Measurements from ENCODE around the gene TUBB4B.

TUBB4B gene

GRCh38 chr9:137245450-137246421 lies 4.6 kb downstream of the TUBB4B start:
- DNase-seq: no peak
- H3K9ac ChIP-seq (ENCODE audit: low read length): no peak overlapping the region

GRCh38 chr9:137247135-137247915 lies 6.2 kb downstream of the TUBB4B start:
- Histone ChIP-seq H3K79me2 (ENCODE audit: control insufficient read depth, insufficient read depth, low read length) (peaks cover 7% of the 10 kb centered on the region), H3K36me3 (ENCODE audit: control insufficient read depth, insufficient read depth, low read length) (peaks cover 4% of the 10 kb centered on the region), H3K4me2 (ENCODE audit: low read length) (no peak overlapping the region), H3K23ac (ENCODE audit: low read length) (no peak overlapping the region), H3K4me1 (ENCODE audit: control insufficient read depth, low read depth, low read length) (peaks cover 21% of the 10 kb centered on the region), H4K8ac (ENCODE audit: low read depth, low read length) (no peak overlapping the region), H3K27me3 (ENCODE audit: insufficient read depth, low read length, poor library complexity) (no peaks in the 10 kb centered on the region), H2BK15ac (replicated peaks; ENCODE audit: low read depth) (no peak overlapping the region), H2AK5ac (ENCODE audit: low read length) (no peak overlapping the region), H3K4me3 (ENCODE audit: low read length) (no peak overlapping the region), H3K27ac (ENCODE audit: low read depth, low read length) (no peak overlapping the region), H3K79me1 (ENCODE audit: low read length) (peaks cover 3% of the 10 kb centered on the region), H4K5ac (ENCODE audit: low read length) (no peak overlapping the region), H3K9ac (ENCODE audit: low read length) (no peak overlapping the region), H2BK120ac (ENCODE audit: low read depth, low read length) (no peak overlapping the region), H3K18ac (ENCODE audit: low read length) (no peak overlapping the region), H2BK5ac (ENCODE audit: low read length) (no peak overlapping the region), H3K56ac (ENCODE audit: low read length) (peak overlapping the region; percentile 39), H3K4ac (ENCODE audit: low read depth, low read length) (no peak overlapping the region)
- DNase-seq: no peak
- no CpG with 5 or more reads among the region's 20 CpGs for WGBS (ENCODE audit: extremely low coverage, insufficient coverage, low lambda C conversion rate)

More at GRCh38 chr9:137245450-137246421, 4.6 kb downstream of the TUBB4B start:
- Histone ChIP-seq H3K27ac (ENCODE audit: low read depth, low read length) (no peak overlapping the region), H4K8ac (ENCODE audit: low read depth, low read length) (no peak overlapping the region), H3K4ac (ENCODE audit: low read depth, low read length) (no peak overlapping the region), H3K4me2 (ENCODE audit: low read length) (no peak overlapping the region), H2AK5ac (ENCODE audit: low read length) (no peak overlapping the region), H3K18ac (ENCODE audit: low read length) (no peak overlapping the region), H3K27me3 (ENCODE audit: insufficient read depth, low read length, poor library complexity) (no peaks in the 10 kb centered on the region), H3K79me1 (ENCODE audit: low read length) (peaks cover 3% of the 10 kb centered on the region), H3K4me1 (ENCODE audit: control insufficient read depth, low read depth, low read length) (peaks cover 19% of the 10 kb centered on the region), H3K4me3 (ENCODE audit: low read length) (no peak overlapping the region), H3K56ac (ENCODE audit: low read length) (no peak overlapping the region), H2BK5ac (ENCODE audit: low read length) (no peak overlapping the region), H3K23ac (ENCODE audit: low read length) (no peak overlapping the region), H4K5ac (ENCODE audit: low read length) (no peak overlapping the region), H3K79me2 (ENCODE audit: control insufficient read depth, insufficient read depth, low read length) (peaks cover 16% of the 10 kb centered on the region), H3K36me3 (ENCODE audit: control insufficient read depth, insufficient read depth, low read length) (peaks cover 6% of the 10 kb centered on the region), H2BK15ac (replicated peaks; ENCODE audit: low read depth) (no peak overlapping the region), H2BK120ac (ENCODE audit: low read depth, low read length) (no peak overlapping the region)
- no CpG with 5 or more reads among the region's 25 CpGs for WGBS (ENCODE audit: extremely low coverage, insufficient coverage, low lambda C conversion rate)

DNA sequence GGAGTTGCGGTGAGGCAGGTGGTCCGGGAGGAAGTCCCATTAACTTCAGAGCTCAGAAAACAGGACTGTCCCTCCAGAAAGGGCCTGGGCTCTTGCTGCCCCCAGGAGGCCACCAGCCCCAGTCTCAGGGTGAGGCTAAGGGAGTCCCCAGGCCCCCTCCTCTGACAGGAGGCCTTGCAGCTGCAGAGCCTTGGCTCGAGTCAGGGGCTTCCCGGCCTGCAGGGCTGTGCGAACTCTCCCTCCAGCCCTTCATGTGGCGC lies 6.8 kb downstream of the TUBB4B start:
- Histone ChIP-seq H3K56ac (ENCODE audit: low read length) (peak overlapping the region; percentile 11), H3K36me3 (ENCODE audit: control insufficient read depth, insufficient read depth, low read length) (no peaks in the 10 kb centered on the region), H3K27ac (ENCODE audit: low read depth, low read length) (no peak overlapping the region), H4K5ac (ENCODE audit: low read length) (no peak overlapping the region), H3K79me1 (ENCODE audit: low read length) (no peaks in the 10 kb centered on the region), H3K4ac (ENCODE audit: low read depth, low read length) (no peak overlapping the region), H3K18ac (ENCODE audit: low read length) (no peak overlapping the region), H3K27me3 (ENCODE audit: insufficient read depth, low read length, poor library complexity) (no peaks in the 10 kb centered on the region), H2AK5ac (ENCODE audit: low read length) (no peak overlapping the region), H2BK5ac (ENCODE audit: low read length) (no peak overlapping the region), H2BK120ac (ENCODE audit: low read depth, low read length) (no peak overlapping the region), H3K4me3 (ENCODE audit: low read length) (no peak overlapping the region), H4K8ac (ENCODE audit: low read depth, low read length) (no peak overlapping the region), H3K4me1 (ENCODE audit: control insufficient read depth, low read depth, low read length) (peaks cover 21% of the 10 kb centered on the region), H3K23ac (ENCODE audit: low read length) (no peak overlapping the region), H3K4me2 (ENCODE audit: low read length) (no peak overlapping the region), H2BK15ac (replicated peaks; ENCODE audit: low read depth) (no peak overlapping the region), H3K9ac (ENCODE audit: low read length) (no peak overlapping the region), H3K79me2 (ENCODE audit: control insufficient read depth, insufficient read depth, low read length) (peaks cover 2% of the 10 kb centered on the region)
- no CpG with 5 or more reads among the region's 6 CpGs for WGBS (ENCODE audit: extremely low coverage, insufficient coverage, low lambda C conversion rate)
- no peak for DNase-seq

- no peak overlapping the region for H3K4me3 ChIP-seq (ENCODE audit: low read length)
- no peak overlapping the region for H3K4ac ChIP-seq (ENCODE audit: low read depth, low read length)
- no peak overlapping the region for H2BK5ac ChIP-seq (ENCODE audit: low read length)
- no peak overlapping the region for H4K8ac ChIP-seq (ENCODE audit: low read depth, low read length)
- H3K18ac ChIP-seq (ENCODE audit: low read length): no peak overlapping the region
- peak overlapping the region; percentile 89 for H3K23ac ChIP-seq (ENCODE audit: low read length)
- H3K79me1 ChIP-seq (ENCODE audit: low read length): no peaks in the 10 kb centered on the region
- WGBS (ENCODE audit: extremely low coverage, insufficient coverage, low lambda C conversion rate): no CpG with 5 or more reads among the region's 18 CpGs
- H3K79me2 ChIP-seq (ENCODE audit: control insufficient read depth, insufficient read depth, low read length): peaks cover 2% of the 10 kb centered on the region
- no peak overlapping the region for H2AK5ac ChIP-seq (ENCODE audit: low read length)
- DNase-seq: peak; percentile 72
- no peak overlapping the region for H3K4me2 ChIP-seq (ENCODE audit: low read length)
- H2BK120ac ChIP-seq (ENCODE audit: low read depth, low read length): no peak overlapping the region
- H3K27ac ChIP-seq (ENCODE audit: low read depth, low read length): no peak overlapping the region
- peak overlapping the region; percentile 74 for H3K56ac ChIP-seq (ENCODE audit: low read length)
- no peaks in the 10 kb centered on the region for H3K27me3 ChIP-seq (ENCODE audit: insufficient read depth, low read length, poor library complexity)
- H3K9ac ChIP-seq (ENCODE audit: low read length): no peak overlapping the region
- no peak overlapping the region for H2BK15ac ChIP-seq (replicated peaks; ENCODE audit: low read depth)
- H4K5ac ChIP-seq (ENCODE audit: low read length): no peak overlapping the region
- no peaks in the 10 kb centered on the region for H3K36me3 ChIP-seq (ENCODE audit: control insufficient read depth, insufficient read depth, low read length)
- peaks cover 9% of the 10 kb centered on the region for H3K4me1 ChIP-seq (ENCODE audit: control insufficient read depth, low read depth, low read length)
These were observed 9.5 kb downstream of the TUBB4B start for GRCh38 chr9:137250329-137251193.

GRCh38 chr9:137251194-137251461 lies 10.0 kb downstream of the TUBB4B start, which contains the start of gene STPG3:
Gene STPG3 (plus strand): TSS chr9:137251286. CDS start chr9:137251287, 1 bp downstream.
- Histone ChIP-seq H3K4me3 (ENCODE audit: low read length) (no peak within 1 kb of the TSS), H3K4me1 (ENCODE audit: control insufficient read depth, low read depth, low read length) (peaks cover 9% of the 10 kb centered on the region), H2AK5ac (ENCODE audit: low read length) (peak within 1 kb of the TSS; percentile 96), H3K36me3 (ENCODE audit: control insufficient read depth, insufficient read depth, low read length) (no peaks in the 10 kb centered on the region), H2BK5ac (ENCODE audit: low read length) (no peak within 1 kb of the TSS), H3K27ac (ENCODE audit: low read depth, low read length) (no peak within 1 kb of the TSS), H3K27me3 (ENCODE audit: insufficient read depth, low read length, poor library complexity) (no peaks in the 10 kb centered on the region), H3K56ac (ENCODE audit: low read length) (peak within 1 kb of the TSS; percentile 74), H3K18ac (ENCODE audit: low read length) (no peak within 1 kb of the TSS), H2BK15ac (replicated peaks; ENCODE audit: low read depth) (no peak within 1 kb of the TSS), H3K23ac (ENCODE audit: low read length) (peak within 1 kb of the TSS; percentile 89), H3K4ac (ENCODE audit: low read depth, low read length) (no peak within 1 kb of the TSS), H4K5ac (ENCODE audit: low read length) (no peak within 1 kb of the TSS), H4K8ac (ENCODE audit: low read depth, low read length) (no peak within 1 kb of the TSS), H3K4me2 (ENCODE audit: low read length) (no peak within 1 kb of the TSS), H3K79me2 (ENCODE audit: control insufficient read depth, insufficient read depth, low read length) (peaks cover 8% of the 10 kb centered on the region), H3K9ac (ENCODE audit: low read length) (peak within 1 kb of the TSS; percentile 38), H2BK120ac (ENCODE audit: low read depth, low read length) (no peak within 1 kb of the TSS), H3K79me1 (ENCODE audit: low read length) (peaks cover 2% of the 10 kb centered on the region)
- DNase-seq: no peak
- no CpG with 5 or more reads among the region's 4 CpGs for WGBS (ENCODE audit: extremely low coverage, insufficient coverage, low lambda C conversion rate)

Measured in mesendoderm (in vitro differentiated cells).